Measurements from ENCODE around the gene ABITRAM.
"Not testable (repeated sequence)": the region's sequence is repeated elsewhere in the genome, so short reads cannot be mapped to it uniquely, and the experiment has no call there.

ABITRAM gene, protein sequence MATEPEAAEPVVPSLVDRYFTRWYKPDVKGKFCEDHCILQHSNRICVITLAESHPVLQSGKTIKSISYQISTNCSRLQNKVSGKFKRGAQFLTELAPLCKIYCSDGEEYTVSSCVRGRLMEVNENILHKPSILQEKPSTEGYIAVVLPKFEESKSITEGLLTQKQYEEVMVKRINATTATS

DNA sequence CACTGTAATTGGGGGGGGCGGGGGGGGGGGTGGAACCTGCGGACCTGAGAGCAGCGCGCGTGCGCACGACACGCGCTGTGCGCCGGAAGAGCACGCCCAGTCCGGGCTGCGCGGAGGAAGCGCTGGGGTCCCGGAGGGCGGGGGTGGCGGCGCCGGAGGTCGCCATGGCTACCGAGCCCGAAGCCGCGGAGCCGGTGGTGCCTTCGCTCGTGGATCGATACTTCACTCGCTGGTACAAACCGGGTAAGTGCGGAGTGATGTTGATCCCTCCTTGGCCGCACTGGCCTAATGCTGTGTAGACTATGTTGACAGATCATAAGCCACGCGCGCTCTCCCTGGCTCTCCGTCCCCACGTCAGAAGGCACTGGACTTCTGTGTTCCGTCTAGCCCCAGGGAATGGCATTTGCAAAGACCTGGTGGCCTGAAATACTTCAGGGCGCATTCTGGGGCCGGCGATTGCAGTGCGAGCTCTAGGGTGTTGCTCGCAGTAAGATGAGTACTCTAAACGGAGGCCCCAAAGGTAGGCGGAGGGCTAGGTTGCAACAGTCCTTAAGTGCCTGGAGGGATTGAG, at the start of gene ABITRAM:
ABITRAM (plus strand) TSS at position 78 of the 571 bp plus-strand sequence; CDS start at position 165, 87 bp downstream.
- in situ Hi-C loops (cut with MboI; ENCODE audit: low sequenced_read_pairs) = no loop called here

DNA sequence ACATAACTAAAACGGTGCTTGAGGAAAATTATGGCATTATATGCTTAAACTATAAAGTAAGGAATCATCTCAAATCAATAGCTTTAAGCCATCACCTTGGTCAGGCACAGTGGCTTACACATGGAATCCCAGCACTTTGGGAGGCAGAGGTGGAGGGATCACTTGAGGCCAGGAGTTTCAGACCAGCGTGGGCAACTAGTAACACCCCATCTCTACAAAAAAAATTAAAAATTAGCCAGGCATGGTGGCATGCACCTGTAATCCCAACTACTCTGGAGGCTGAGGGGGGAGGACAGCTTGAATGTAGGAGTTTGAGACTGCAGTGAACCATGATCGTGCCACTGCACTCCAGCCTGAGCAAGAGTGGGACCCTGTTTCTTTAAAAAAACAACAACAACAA, 49.5 kb upstream of the ABITRAM start:
- in situ Hi-C loops (cut with MboI; ENCODE audit: low sequenced_read_pairs) = no loop called here

DNA sequence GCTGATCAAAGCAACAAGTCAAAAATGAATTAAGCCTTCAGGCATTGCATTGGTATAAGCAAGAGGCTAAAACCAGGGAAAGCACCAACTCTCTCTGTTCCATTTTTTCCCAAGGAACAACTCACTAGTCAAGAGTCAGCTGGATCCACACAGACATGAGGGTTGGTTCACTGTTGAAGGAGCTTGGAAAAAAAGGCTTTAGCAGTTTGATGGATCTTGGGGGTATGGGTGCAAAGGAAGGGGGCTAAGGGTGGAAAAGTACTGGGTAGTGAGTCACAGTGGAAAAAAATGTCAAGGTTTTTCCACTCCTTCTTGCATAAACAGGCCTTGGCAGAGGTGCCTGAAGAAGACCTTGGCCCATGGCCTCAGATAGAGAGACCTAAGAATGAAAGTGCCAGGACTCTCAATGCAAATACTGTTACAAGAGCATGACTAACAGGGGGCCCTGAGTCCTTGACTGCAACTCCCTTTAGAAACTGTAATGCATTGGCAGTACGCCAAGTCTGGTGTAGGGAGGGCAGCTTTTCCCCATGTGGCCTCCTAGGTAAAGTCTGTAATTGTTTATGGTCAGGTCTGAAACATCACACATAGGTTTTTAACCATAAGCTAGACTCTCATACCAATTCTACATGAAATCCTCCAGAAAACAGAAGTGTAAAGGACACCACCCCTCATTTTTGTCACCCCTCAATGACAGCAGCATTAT, 48.4 kb upstream of the ABITRAM start:
- in situ Hi-C loops (cut with MboI; ENCODE audit: low sequenced_read_pairs) = no loop called here

DNA sequence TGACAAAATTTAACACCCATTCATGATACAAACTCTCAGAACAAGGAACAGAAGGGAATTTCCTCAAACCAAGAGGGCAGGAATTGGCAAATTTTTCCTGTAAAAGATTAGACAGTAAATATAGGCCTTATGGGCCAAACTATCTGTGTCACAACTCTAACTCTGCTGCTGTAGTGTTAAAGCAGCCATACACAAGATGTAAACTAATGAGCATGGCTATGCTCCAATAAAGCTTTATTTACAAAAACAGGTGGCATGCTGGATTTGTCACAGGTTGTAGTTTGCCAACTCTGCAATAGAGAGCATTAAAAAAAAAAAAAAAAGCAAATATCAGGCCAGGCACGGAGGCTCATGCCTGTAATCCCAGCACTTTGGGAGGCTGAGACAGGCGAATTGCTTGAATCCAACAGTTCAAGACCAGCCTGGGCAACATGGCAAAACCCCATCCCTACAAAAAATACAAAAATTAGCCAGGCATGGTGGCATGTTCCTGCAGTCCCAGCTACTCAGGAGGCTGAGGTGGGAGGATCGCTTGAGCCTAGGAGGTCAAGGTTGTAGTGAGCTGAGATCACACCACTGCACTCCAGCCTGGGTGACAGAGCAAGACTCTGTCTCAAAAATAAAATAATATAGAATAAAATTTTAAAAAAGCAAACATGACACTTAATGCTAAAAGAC, 47.5 kb upstream of the ABITRAM start:
- in situ Hi-C loops (cut with MboI; ENCODE audit: low sequenced_read_pairs) = not testable (repeated sequence)

DNA sequence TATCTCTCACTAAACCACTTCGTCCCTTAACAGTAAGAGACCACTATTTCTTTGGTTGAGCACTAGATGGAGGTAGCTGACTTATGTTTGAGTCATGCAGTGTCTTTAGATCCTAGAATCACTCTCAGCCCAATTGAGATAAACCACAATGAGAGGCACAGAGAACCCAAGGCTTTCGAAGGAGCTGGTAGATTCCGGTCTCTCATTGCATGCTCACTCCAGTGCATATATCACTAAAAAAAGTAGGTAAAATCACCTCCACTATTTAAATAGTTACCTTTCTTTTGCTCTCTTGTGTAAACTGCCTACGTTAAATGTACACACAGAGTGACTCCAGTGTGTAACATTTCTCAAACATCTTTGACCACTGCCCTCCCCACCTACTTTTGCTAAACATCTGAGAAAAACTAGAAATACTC, 44.5 kb upstream of the ABITRAM start:
- in situ Hi-C loops (cut with MboI; ENCODE audit: low sequenced_read_pairs) = no loop called here

DNA sequence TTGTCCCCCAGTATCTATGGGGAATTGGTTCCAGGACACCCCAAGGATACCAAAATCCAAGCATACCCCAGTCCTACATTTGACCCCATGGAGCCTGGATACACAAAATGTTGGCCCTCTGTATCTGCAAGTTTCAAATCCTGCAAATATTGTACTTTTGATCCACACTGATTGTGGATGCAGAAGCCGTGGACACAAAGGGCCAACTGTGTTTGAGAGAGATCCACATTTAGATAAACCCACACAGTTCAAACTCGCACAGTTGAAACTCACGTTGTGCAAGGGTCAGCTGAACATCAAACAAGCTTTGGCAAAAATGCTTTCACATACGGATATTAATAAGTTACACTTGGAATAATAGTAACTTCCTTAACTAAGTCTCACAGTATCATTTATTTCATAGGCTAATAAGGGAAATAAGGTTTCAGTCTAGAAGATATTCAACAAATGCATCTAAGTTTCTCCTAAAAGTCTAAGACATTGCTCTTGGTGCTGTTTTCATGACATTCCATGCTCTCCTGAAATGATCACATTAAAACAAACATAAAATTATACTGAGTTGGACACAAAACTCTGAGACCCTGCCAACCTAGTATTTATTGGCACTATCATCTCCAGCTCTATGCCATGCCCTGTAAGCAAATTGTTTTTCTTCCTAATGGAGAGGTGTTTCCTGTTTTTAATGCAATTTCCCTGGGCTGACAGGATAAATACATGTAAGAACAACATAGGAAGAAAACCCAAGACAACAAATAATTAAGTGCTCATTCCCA, 39.8 kb upstream of the ABITRAM start:
- in situ Hi-C loops (cut with MboI; ENCODE audit: low sequenced_read_pairs) = no loop called here

DNA sequence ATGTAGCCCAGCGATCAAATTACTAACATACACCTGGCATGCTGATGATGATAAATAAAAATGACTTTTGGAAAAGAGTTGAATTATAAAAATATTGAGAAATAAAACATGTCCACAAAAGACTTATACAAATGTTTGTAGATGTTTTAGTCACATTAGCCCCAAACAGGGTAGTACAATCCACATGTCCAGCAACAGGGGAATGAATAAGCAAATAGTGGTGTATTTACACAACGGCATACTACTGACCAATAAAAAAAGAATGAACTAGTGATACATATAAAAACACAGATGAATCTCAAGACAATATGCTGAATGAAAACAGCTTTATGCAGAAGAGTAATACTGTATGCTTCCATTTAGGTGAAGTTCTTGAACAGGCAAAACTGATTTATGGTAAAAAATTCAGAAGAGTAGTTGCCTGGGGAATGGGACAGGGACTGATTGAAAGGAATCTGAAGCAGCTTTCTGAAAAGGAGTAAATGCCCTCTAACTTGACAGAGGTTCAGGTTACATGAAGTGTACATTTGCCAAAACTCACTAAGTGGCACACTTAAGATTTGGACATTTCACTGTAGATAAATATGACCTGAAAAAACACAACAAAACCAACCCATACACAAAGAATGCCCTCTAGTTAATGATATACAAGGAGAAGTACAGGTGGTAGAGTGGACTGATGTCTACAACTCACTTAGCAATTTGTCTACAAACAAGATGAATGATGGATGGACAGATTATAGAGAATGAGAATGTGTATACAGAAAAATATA, 36.7 kb upstream of the ABITRAM start:
- in situ Hi-C loops (cut with MboI; ENCODE audit: low sequenced_read_pairs) = no loop called here

DNA sequence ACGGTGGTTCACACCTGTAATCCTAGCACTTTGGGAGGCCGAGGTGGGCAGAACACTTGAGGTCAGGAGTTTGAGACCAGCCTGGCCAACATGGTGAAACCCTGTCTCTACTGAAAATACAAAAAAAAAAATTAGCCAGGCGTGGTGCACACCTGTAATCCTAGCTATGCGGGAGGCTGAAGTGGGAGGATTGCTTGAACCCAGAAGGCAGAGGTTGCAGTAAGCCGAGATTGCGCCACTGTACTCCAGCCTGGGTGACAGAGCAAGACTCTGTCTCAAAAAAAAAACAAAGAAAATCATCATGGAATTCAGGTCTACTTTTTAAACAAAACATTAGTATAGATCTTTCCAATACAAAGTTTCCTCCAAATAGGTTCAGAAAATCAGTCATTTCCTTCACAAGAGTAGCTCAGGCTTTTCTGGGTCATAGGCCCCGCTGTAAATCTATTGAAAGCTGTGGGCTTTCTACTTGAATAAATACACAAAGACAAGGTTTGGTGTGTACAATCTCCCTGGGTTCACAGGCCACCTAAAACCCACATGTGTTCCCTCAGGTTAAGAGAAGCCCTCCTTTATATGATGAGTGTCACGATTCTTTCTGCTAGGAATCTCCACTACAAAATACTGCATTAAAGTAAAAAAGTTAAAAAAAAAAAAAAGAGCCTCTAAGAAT, 35.0 kb upstream of the ABITRAM start:
- in situ Hi-C loops (cut with MboI; ENCODE audit: low sequenced_read_pairs) = not testable (repeated sequence)

DNA sequence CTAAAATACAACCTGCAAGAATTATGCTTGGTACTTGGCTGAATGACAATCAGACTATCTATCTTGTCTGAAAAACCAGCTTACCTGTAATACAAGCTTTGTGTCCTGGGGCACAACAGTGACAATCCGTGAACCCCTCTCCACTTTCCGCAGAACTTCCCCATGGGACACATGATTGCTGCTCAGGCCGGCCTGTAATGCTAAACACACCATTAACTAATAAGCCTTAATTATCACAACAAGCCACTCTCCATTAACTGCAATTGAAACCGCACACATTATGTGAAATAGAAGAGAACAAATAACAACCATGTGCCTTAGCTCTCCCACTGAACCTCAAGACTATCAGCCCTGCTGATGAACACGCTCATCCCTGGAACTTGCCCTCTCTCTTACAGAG, 34.0 kb upstream of the ABITRAM start:
- in situ Hi-C loops (cut with MboI; ENCODE audit: low sequenced_read_pairs) = no loop called here

DNA sequence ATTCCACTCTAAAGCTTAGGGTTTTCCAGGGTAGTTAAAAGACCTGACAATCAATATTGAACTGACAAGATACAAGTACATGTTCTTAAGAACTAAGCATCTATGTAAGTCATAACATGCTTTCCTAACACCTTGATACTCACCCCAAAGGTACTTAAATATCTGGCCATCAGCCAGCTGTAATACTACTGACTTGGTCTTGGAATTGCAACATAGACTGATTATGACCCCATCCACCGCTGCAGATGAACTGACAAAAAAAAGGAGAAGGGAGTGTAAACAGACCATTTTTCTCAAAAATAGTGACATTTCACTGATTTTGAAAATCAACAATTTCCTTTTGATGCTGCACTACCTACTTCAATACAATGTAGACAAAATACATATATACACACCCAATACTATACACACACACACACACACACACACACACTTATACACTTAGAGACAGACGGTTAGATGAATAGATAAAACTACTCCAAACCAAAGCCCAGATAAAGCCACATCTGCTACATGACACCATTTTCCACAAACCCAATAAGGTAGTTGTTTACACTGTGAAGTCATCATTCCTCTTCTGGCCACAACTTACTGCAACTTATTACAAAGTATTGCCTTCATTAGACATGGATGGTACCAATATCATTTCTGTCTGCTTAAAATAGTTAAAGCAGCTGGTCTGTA, 30.6 kb upstream of the ABITRAM start:
- in situ Hi-C loops (cut with MboI; ENCODE audit: low sequenced_read_pairs) = no loop called here

DNA sequence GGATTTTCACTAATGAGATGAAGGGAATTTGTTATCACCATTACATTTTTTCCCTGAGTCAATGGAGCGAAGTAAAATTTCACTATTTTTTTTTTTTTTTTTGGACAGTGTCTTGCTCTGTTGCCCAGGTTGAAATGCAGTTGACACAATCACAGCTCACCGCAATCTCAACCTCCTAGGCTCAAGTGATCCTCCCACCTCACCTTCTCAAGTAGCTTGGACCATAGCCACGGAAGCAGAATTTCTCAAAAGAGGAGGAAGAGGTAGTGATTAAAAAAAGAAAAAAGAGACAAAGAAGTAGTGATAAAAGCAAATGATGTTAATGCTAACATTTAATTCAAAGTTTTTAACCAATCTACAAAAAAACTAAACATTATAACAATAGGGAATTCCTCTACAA, 30.0 kb upstream of the ABITRAM start:
- in situ Hi-C loops (cut with MboI; ENCODE audit: low sequenced_read_pairs) = no loop called here

DNA sequence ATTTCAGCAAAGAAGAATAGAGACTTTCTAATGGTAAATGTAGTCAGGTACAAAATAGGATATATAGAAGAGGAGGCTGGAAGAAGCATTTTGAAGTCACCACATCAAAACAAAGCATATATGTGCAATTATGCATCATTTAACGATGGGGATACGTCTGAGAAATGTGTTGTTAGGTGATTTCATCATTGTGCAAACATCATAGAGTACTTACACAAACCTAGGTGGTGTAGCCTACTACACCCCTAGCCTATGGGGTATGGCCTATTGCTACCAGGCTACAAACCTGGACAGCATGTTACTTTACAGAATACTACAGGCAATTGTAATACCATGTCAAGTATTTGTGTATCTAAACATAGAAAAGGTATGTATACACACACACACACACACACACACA, 28.7 kb upstream of the ABITRAM start:
- in situ Hi-C loops (cut with MboI; ENCODE audit: low sequenced_read_pairs) = no loop called here

DNA sequence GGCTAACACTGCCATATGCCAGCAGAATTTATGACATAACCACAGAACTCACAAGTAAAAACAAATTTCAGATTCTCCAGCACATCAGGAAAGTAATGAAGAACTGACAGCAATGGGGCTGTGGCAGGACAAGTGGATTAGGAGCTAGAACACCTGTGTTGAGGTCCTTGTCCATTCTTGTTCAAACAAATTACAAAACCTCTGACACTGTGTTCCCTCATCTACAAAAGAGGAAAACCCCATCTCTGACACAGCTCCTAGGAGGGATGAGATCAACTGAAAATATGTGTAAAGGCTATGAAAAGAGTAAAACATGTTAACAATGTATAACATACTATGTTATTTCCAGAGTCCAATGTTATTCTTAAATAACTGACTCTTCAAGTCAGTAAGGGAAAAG, 23.8 kb upstream of the ABITRAM start:
- in situ Hi-C loops (cut with MboI; ENCODE audit: low sequenced_read_pairs) = no loop called here

DNA sequence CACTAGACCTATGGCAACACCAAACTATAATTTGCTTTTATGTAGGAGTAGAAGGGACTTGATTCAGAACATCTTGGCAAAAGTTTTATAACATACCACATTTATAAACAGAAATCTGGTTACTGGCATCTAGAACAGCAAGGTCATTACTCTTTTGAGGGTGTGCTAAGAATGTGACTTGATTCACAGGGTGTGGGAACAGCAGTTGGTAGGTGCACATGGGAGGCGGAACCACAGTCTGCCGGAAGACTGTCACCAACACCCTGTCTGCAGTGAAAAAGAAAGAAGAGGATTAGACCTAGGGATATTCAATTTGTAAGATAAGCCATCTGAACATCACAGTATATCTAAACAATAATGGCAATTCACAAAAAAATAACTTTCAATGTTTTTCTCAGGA, 23.3 kb upstream of the ABITRAM start:
- in situ Hi-C loops (cut with MboI; ENCODE audit: low sequenced_read_pairs) = no loop called here

DNA sequence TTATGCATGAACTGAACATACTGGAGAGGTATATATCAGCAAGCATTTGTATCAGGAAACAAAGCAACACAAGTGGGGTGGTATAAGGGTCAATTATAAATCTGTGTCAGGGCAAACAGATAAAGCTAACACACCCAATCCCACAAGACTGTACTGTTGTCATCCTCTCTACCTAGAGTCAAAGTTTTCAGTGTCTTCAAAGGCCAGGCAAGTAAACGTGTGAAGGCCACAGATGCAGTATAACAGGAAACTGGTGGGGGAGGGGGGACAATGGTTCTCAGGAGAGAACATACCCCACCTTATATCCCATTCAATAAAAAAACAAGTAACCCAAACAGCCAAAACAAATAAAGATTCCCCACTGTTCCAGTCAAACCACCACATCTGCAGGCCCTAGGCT, 22.4 kb upstream of the ABITRAM start:
- in situ Hi-C loops (cut with MboI; ENCODE audit: low sequenced_read_pairs) = no loop called here

DNA sequence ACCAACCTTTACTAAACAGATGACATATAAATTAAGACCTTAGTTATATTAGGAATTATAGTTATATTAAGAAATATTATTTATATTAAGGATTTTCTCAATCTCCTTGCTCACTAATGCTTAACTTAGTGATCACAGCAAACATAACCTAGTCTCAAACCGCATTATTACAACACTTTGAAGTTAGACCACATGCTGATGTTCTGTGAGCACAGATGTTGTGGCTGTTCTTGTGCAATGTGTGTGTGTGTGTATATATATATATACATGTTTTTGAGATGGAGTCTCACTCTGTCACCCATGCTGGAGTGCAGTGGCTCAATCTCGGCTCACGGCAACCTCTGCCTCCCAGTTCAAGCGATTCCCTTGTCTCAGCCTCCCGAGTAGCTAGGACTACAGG, 20.8 kb upstream of the ABITRAM start:
- in situ Hi-C loops (cut with MboI; ENCODE audit: low sequenced_read_pairs) = no loop called here

DNA sequence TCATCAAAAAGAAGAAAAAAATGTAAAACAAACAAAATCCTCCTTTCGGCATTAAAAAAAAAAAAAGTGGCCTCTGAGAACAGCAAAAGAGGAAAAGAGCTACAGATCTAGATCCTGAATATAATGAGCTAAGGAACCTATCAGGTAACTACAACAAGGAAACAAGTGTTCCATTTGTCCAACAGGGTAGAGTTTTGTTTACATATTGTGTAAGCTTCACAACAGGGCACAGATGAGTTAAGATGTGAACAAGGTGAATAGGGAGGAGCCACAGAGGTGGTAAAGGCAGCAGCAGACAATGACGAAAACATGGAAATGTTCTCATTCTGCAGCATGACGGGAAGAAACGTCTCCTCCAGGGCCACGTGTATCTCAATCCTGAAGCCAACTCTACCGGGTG, 14.7 kb upstream of the ABITRAM start:
- in situ Hi-C loops (cut with MboI; ENCODE audit: low sequenced_read_pairs) = no loop called here

DNA sequence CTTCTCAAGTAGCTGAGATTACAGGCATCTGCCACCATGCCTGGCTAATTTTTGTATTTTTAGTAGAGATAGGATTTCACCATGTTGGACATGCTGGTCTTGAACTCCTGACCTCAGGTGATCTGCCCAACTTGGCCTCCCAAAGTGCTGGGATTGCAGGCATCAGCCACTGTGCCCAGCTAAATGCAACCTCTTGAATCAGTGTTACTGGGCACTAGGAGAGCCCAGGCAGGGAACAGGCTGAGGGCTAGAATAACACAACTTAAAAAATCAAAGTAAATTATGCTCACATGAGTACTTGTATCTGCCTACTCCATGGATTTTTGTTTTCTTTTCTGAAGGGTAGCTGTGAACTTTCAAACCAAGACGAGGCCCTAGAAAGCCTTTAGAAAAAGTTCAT, 13.8 kb upstream of the ABITRAM start:
- in situ Hi-C loops (cut with MboI; ENCODE audit: low sequenced_read_pairs) = not testable (repeated sequence)

DNA sequence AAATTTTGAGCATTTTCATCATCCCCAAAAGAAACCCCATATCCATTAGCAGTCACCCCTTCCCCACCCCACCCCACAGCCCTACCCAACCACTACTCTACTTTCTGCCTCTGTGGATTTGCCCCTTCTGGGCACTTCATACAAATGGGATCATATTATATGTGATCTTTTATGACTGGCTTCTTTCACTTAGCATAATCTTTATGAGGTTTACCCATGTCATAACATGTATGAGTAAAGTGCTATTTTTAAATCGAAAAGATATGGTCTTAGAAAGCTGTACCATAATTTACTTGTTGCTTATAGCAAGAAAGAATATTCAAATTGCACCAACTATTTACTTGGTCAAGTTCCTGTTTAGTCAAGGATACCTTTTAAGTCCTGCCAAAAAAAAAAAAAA, 13.0 kb upstream of the ABITRAM start:
- in situ Hi-C loops (cut with MboI; ENCODE audit: low sequenced_read_pairs) = no loop called here

Data from HL-60/S4 treated with retinoic acid at 250 ng/mL for 4 days and 3 days (cell line).